Keratinocyte (primary cell): ENCODE data around the gene SNRNP25.

Experiments
- CTCF ChIP-seq, 3 experiments: IDR thresholded peaks in 1 of 3; conservative IDR thresholded peaks in 1 of 3; optimal IDR thresholded peaks in 1 of 3; 2 replicates in 2 of 3; 3 replicates in 1 of 3; pipeline versions ENCODE3 to v1.5.1; 2011; ENCODE audit warnings: low read length in 3 of 3, mild to moderate bottlenecking in 3 of 3, moderate library complexity in 2 of 3, control low read depth in 1 of 3, inconsistent platforms in 1 of 3; ENCODE audit not compliant: insufficient read depth in 2 of 3; ENCODE audit errors: extremely low read depth in 1 of 3
- EZH2 ChIP-seq: IDR thresholded peaks from one replicate; pipeline ENCODE4 v1.6.1; 2012; ENCODE audit warnings: inconsistent platforms, mild to moderate bottlenecking, low read length, moderate library complexity

GRCh38 chr16:62283-62967 lies 8.8 kb downstream of the SNRNP25 start:
- TF ChIP-seq CTCF (optimal IDR thresholded peaks at IDR 0.05 in 1 of 3, IDR thresholded peaks at IDR 0.05 in 1 of 3, conservative IDR thresholded peaks at IDR 0.05 in 1 of 3; ENCODE audit: extremely low read depth in 1 of 3, insufficient read depth in 2 of 3, low read length in 3 of 3) (no peak), EZH2 (no peak)
